ENCODE results near the gene PPP6R2. TPM values are rescaled to one million over a fixed set of nuclear protein-coding genes. Genes with fewer than 3 reads are reported as not detected.

The PPP6R2 gene
- total RNA-seq, 1 experiment from 2014 or later = 47.8 TPM

DNA sequence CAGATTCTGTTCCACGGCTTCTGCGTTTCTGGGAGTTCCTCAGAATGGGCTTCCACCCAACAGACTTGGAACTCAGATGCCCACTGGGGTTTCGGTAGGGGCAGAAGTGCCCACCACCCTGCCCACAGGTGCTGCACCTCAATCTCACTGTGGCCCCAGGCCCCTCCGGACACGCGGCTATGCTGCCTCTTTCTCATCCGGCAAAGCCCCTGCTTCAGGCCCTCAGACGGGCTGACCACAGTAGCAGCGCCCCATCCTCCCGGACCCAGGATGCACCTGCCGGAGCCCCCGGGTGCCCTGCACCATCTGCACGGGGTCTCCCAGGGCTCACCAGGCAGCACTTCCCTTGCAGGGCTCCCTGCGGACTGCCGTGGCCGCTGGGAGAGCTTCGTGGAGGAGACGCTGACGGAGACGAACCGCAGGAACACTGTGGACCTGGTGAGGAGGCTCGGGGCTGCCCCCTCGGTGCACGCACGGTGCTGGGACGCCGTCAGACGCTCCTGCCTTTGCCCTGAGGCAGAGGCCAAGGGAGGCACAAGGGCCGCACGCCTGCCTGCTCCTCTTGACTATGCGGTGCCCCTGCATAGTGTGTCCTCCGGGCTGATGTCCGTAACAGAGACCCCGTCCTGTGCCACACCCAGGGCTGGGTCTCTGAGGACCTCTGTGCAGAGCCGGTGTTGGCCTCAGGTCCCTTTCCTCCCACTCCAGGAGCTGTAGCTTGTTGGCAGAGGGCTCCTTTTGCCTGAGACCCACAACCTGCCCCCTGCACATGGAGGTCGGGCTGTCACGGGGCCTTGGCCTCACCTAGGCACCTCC is 93.1 kb downstream of the PPP6R2 start (continued):
- TF ChIP-seq, protein P1, sequence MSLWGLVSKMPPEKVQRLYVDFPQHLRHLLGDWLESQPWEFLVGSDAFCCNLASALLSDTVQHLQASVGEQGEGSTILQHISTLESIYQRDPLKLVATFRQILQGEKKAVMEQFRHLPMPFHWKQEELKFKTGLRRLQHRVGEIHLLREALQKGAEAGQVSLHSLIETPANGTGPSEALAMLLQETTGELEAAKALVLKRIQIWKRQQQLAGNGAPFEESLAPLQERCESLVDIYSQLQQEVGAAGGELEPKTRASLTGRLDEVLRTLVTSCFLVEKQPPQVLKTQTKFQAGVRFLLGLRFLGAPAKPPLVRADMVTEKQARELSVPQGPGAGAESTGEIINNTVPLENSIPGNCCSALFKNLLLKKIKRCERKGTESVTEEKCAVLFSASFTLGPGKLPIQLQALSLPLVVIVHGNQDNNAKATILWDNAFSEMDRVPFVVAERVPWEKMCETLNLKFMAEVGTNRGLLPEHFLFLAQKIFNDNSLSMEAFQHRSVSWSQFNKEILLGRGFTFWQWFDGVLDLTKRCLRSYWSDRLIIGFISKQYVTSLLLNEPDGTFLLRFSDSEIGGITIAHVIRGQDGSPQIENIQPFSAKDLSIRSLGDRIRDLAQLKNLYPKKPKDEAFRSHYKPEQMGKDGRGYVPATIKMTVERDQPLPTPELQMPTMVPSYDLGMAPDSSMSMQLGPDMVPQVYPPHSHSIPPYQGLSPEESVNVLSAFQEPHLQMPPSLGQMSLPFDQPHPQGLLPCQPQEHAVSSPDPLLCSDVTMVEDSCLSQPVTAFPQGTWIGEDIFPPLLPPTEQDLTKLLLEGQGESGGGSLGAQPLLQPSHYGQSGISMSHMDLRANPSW (CRISPR knock-in tag; conservative IDR thresholded peaks at IDR 0.05; ENCODE audit: low read depth) = no peak
- TF ChIP-seq ATF1 (CRISPR knock-in tag; IDR thresholded peaks at IDR 0.05) (no peak), FOXP1 (CRISPR knock-in tag; IDR thresholded peaks at IDR 0.05; ENCODE audit: borderline replicate concordance) (no peak), MYBL2 (CRISPR knock-in tag; IDR thresholded peaks at IDR 0.05) (no peak), HMGA2 (CRISPR knock-in tag; IDR thresholded peaks at IDR 0.05) (no peak), ZNF317 (CRISPR knock-in tag; IDR thresholded peaks at IDR 0.05; ENCODE audit: borderline replicate concordance, low read depth) (no peak)
- TF ChIP-seq, protein P2, sequence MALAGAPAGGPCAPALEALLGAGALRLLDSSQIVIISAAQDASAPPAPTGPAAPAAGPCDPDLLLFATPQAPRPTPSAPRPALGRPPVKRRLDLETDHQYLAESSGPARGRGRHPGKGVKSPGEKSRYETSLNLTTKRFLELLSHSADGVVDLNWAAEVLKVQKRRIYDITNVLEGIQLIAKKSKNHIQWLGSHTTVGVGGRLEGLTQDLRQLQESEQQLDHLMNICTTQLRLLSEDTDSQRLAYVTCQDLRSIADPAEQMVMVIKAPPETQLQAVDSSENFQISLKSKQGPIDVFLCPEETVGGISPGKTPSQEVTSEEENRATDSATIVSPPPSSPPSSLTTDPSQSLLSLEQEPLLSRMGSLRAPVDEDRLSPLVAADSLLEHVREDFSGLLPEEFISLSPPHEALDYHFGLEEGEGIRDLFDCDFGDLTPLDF (CRISPR knock-in tag; IDR thresholded peaks at IDR 0.05) = no peak

DNA sequence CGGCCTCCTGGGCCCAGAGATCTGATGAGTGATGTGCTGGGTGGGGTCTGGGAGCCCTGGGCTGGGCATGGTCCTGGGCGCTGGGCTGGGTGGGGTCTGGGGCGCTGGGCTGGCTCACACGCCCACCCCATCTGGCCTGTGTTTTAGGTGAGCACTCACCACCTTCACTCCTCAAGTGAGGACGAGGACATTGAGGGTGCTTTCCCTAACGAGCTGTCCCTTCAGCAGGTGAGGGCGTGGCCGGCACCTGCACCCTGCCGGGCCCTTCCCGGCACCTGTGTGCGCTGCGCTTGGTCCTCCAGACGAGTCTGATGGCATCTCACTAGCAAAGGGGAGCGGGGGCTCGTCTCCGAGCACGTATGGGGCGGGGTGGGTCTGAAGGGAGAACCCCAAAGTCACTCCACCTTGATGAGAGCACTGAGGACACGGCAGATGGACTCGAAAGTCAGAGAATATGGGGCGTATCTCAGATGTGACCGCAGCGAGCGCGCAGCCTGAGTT is 93.8 kb downstream of the PPP6R2 start:
- no peaks in the 10 kb centered on the region for H3K4me1 Mint-ChIP-seq
- H3K27ac Mint-ChIP-seq = no peak overlapping the region
- no peak for ATAC-seq
- ChIA-PET POLR2A (no interaction called here), CTCF (no interaction called here)
- no peaks in the 10 kb centered on the region for H3K27me3 Mint-ChIP-seq (ENCODE audit: low read depth)
- peaks cover 4% of the 10 kb centered on the region for H3K36me3 Mint-ChIP-seq
- no peak overlapping the region for H3K4me3 Mint-ChIP-seq
- H3K9me3 Mint-ChIP-seq = no peaks in the 10 kb centered on the region
- DNase-seq (ENCODE audit: low spot score) = no peak
- TF ChIP-seq, protein P3, sequence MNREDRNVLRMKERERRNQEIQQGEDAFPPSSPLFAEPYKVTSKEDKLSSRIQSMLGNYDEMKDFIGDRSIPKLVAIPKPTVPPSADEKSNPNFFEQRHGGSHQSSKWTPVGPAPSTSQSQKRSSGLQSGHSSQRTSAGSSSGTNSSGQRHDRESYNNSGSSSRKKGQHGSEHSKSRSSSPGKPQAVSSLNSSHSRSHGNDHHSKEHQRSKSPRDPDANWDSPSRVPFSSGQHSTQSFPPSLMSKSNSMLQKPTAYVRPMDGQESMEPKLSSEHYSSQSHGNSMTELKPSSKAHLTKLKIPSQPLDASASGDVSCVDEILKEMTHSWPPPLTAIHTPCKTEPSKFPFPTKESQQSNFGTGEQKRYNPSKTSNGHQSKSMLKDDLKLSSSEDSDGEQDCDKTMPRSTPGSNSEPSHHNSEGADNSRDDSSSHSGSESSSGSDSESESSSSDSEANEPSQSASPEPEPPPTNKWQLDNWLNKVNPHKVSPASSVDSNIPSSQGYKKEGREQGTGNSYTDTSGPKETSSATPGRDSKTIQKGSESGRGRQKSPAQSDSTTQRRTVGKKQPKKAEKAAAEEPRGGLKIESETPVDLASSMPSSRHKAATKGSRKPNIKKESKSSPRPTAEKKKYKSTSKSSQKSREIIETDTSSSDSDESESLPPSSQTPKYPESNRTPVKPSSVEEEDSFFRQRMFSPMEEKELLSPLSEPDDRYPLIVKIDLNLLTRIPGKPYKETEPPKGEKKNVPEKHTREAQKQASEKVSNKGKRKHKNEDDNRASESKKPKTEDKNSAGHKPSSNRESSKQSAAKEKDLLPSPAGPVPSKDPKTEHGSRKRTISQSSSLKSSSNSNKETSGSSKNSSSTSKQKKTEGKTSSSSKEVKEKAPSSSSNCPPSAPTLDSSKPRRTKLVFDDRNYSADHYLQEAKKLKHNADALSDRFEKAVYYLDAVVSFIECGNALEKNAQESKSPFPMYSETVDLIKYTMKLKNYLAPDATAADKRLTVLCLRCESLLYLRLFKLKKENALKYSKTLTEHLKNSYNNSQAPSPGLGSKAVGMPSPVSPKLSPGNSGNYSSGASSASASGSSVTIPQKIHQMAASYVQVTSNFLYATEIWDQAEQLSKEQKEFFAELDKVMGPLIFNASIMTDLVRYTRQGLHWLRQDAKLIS (CRISPR knock-in tag; IDR thresholded peaks at IDR 0.05; ENCODE audit: borderline replicate concordance) = no peak
- TF ChIP-seq NFATC4 (CRISPR knock-in tag; IDR thresholded peaks at IDR 0.05) (no peak), ATF1 (CRISPR knock-in tag; IDR thresholded peaks at IDR 0.05) (no peak), ZNF263 (CRISPR knock-in tag; IDR thresholded peaks at IDR 0.05; ENCODE audit: low read depth) (no peak), NR2C2 (CRISPR knock-in tag; IDR thresholded peaks at IDR 0.05) (no peak), TP53 (CRISPR knock-in tag; IDR thresholded peaks at IDR 0.05) (no peak)
- TF ChIP-seq, protein P4, sequence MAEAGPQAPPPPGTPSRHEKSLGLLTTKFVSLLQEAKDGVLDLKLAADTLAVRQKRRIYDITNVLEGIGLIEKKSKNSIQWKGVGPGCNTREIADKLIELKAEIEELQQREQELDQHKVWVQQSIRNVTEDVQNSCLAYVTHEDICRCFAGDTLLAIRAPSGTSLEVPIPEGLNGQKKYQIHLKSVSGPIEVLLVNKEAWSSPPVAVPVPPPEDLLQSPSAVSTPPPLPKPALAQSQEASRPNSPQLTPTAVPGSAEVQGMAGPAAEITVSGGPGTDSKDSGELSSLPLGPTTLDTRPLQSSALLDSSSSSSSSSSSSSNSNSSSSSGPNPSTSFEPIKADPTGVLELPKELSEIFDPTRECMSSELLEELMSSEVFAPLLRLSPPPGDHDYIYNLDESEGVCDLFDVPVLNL (CRISPR knock-in tag; IDR thresholded peaks at IDR 0.05; ENCODE audit: borderline replicate concordance, low read depth) = no peak
- TF ChIP-seq, protein P2 (CRISPR knock-in tag; IDR thresholded peaks at IDR 0.05) = no peak
- TF ChIP-seq, protein P5, sequence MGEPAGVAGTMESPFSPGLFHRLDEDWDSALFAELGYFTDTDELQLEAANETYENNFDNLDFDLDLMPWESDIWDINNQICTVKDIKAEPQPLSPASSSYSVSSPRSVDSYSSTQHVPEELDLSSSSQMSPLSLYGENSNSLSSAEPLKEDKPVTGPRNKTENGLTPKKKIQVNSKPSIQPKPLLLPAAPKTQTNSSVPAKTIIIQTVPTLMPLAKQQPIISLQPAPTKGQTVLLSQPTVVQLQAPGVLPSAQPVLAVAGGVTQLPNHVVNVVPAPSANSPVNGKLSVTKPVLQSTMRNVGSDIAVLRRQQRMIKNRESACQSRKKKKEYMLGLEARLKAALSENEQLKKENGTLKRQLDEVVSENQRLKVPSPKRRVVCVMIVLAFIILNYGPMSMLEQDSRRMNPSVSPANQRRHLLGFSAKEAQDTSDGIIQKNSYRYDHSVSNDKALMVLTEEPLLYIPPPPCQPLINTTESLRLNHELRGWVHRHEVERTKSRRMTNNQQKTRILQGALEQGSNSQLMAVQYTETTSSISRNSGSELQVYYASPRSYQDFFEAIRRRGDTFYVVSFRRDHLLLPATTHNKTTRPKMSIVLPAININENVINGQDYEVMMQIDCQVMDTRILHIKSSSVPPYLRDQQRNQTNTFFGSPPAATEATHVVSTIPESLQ (CRISPR knock-in tag; IDR thresholded peaks at IDR 0.05) = no peak
- TF ChIP-seq, protein P6, sequence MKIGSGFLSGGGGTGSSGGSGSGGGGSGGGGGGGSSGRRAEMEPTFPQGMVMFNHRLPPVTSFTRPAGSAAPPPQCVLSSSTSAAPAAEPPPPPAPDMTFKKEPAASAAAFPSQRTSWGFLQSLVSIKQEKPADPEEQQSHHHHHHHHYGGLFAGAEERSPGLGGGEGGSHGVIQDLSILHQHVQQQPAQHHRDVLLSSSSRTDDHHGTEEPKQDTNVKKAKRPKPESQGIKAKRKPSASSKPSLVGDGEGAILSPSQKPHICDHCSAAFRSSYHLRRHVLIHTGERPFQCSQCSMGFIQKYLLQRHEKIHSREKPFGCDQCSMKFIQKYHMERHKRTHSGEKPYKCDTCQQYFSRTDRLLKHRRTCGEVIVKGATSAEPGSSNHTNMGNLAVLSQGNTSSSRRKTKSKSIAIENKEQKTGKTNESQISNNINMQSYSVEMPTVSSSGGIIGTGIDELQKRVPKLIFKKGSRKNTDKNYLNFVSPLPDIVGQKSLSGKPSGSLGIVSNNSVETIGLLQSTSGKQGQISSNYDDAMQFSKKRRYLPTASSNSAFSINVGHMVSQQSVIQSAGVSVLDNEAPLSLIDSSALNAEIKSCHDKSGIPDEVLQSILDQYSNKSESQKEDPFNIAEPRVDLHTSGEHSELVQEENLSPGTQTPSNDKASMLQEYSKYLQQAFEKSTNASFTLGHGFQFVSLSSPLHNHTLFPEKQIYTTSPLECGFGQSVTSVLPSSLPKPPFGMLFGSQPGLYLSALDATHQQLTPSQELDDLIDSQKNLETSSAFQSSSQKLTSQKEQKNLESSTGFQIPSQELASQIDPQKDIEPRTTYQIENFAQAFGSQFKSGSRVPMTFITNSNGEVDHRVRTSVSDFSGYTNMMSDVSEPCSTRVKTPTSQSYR (CRISPR knock-in tag; IDR thresholded peaks at IDR 0.05) = no peak
